Stimulated activated effector memory CD8-positive, alpha-beta T cell treated with anti-CD3 and anti-CD28 coated beads, Interleukin-12 subunit alpha, Interleukin-12 subunit beta, amount 100 ng/mL, for 72 hours (primary cell): ENCODE measurements around the gene ZIC1.

Source experiments
- ATAC-seq: fragments of 150-1000 bp; cut with Tn5 transposase; 2 replicates; pipeline ENCODE4 v1.10.0; 2021
- DNase-seq, 2 donors: peaks; one replicate each; pipeline ENCODE4 v3.0.0; 2021 to 2022; ENCODE audit warnings: low spot score in 2 of 2
- H3K27ac Mint-ChIP-seq: one replicate; pipeline ENCODE4 v1.8.0; 2022; ENCODE audit warnings: mild to moderate bottlenecking, mixed read lengths
- H3K36me3 Mint-ChIP-seq: one replicate; pipeline ENCODE4 v1.8.0; 2022; ENCODE audit warnings: mild to moderate bottlenecking, mixed read lengths
- H3K4me1 Mint-ChIP-seq: one replicate; pipeline ENCODE4 v1.8.0; 2022; ENCODE audit warnings: mixed read lengths
- H3K4me3 Mint-ChIP-seq: one replicate; pipeline ENCODE4 v1.8.0; 2022; ENCODE audit warnings: mild to moderate bottlenecking, mixed read lengths
- H3K9me3 Mint-ChIP-seq: one replicate; pipeline ENCODE4 v1.8.0; 2022; ENCODE audit warnings: mixed read lengths

Gene ZIC1

GRCh38 chr3:147398813-147399534 is 10.2 kb upstream of the ZIC1 start:
- no peaks in the 10 kb centered on the region for H3K9me3 Mint-ChIP-seq
- no peak for ATAC-seq

GRCh38 chr3:147400111-147400510 is 9.1 kb upstream of the ZIC1 start:
- H3K9me3 Mint-ChIP-seq: no peaks in the 10 kb centered on the region
- H3K4me1 Mint-ChIP-seq: no peaks in the 10 kb centered on the region

More at GRCh38 chr3:147398813-147399534, 10.2 kb upstream of the ZIC1 start:
- no peak overlapping the region for H3K4me3 Mint-ChIP-seq
- peaks cover 6% of the 10 kb centered on the region for H3K36me3 Mint-ChIP-seq
- H3K27ac Mint-ChIP-seq: no peak overlapping the region
- no peak for DNase-seq
- H3K4me1 Mint-ChIP-seq: no peaks in the 10 kb centered on the region

GRCh38 chr3:147400999-147401398 is 8.2 kb upstream of the ZIC1 start:
- no peaks in the 10 kb centered on the region for H3K36me3 Mint-ChIP-seq
- ATAC-seq: no peak
- no peaks in the 10 kb centered on the region for H3K9me3 Mint-ChIP-seq

More at GRCh38 chr3:147400111-147400510, 9.1 kb upstream of the ZIC1 start:
- H3K36me3 Mint-ChIP-seq: no peaks in the 10 kb centered on the region
- no peak overlapping the region for H3K4me3 Mint-ChIP-seq
- H3K27ac Mint-ChIP-seq: no peak overlapping the region
- ATAC-seq (no peak), DNase-seq (no peak)

GRCh38 chr3:147401421-147401820 is 7.7 kb upstream of the ZIC1 start:
- no peak overlapping the region for H3K27ac Mint-ChIP-seq
- H3K4me1 Mint-ChIP-seq: no peaks in the 10 kb centered on the region
- ATAC-seq: no peak
- no peaks in the 10 kb centered on the region for H3K9me3 Mint-ChIP-seq
- H3K4me3 Mint-ChIP-seq: no peak overlapping the region
- DNase-seq: no peak
- no peaks in the 10 kb centered on the region for H3K36me3 Mint-ChIP-seq

More at GRCh38 chr3:147400999-147401398, 8.2 kb upstream of the ZIC1 start:
- Mint-ChIP-seq H3K27ac (no peak overlapping the region), H3K4me1 (no peaks in the 10 kb centered on the region), H3K4me3 (no peak overlapping the region)
- no peak for DNase-seq

DNA sequence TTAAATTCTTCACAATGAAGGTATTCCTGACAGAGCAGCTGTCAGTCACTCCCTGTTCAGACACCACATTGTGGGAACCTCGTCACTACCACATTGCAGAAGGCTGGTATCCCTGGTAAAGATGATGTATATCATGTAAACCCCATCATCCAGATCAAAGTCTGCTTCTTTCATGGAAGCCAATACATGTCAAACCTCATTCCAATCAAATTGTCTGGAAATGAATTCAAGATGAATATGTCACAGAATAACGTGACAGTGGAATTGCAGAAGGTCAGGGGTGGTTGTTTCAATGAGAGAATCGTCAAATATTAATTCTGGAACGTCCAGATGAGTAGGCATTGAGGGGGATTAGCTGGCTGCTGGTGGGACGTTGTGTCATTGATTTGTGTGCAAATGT is 7.0 kb upstream of the ZIC1 start:
- Mint-ChIP-seq H3K4me3 (no peak overlapping the region), H3K9me3 (peaks cover 3% of the 10 kb centered on the region), H3K27ac (no peak overlapping the region), H3K36me3 (no peaks in the 10 kb centered on the region), H3K4me1 (no peaks in the 10 kb centered on the region)
- ATAC-seq: no peak
- no peak for DNase-seq

DNA sequence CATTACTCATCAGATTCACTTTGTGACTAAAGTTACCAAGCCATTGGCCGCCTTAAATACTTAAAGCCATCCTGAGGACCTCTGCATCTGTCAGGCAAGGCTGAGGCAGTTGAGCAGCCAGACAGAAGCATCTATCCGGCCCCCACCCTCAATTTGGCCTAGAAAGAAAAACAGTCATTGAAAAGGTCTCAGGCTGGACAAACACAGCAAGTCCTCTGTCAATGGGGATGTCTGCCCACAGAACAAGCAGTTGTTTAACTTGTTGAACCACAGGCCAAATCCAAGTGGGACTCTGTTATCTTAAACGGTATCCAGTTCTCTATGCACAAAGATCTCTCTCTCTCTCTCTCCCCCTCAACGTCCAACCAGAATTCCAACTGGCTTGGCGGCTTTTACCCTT is 5.7 kb upstream of the ZIC1 start:
- Mint-ChIP-seq H3K36me3 (peaks cover 6% of the 10 kb centered on the region), H3K4me3 (no peak overlapping the region), H3K4me1 (peaks cover 7% of the 10 kb centered on the region), H3K27ac (no peak overlapping the region), H3K9me3 (peaks cover 6% of the 10 kb centered on the region)
- DNase-seq (no peak), ATAC-seq (no peak)

DNA sequence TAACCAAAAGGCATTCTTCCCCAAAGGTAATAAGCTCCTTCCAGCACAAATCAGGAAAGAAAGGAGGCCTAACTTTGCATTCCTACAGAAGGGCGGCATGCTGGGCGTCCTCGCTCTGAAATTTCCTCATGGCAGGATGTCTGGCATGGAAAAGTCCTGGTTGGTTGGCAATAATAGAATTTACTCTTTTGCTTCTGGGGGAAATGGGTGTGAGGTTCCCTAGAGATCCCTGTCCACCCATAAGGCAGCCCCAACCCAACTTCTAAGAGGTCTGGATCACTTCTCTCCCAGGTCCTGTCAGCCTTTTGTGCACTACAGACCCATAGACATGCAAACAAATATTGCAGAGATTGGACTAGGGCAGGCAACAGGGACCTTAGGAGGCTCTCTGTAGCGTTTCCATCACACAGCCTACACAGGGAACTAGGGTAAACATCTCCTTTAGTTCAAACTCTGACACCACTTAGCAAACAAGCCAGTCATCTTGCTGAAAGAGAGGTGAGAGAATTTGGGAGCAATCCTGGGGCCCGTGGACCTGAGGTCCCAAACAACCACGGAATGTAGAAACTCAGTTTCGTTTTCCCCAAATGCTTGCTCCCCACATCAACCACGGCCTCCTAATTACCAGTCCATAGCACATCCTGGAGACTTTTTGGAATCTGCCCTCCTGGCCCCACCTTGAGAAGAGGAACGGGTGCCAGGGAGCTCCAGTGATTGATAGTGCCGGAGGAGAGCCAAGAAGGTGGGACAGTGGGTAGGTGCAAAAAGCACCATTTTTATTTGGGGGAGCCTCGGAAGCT is 5.0 kb upstream of the ZIC1 start:
- peaks cover 12% of the 10 kb centered on the region for H3K4me1 Mint-ChIP-seq
- ATAC-seq (no peak), DNase-seq (no peak)
- peaks cover 9% of the 10 kb centered on the region for H3K9me3 Mint-ChIP-seq
- H3K36me3 Mint-ChIP-seq: peaks cover 11% of the 10 kb centered on the region
- no peak overlapping the region for H3K4me3 Mint-ChIP-seq
- H3K27ac Mint-ChIP-seq: no peak overlapping the region

DNA sequence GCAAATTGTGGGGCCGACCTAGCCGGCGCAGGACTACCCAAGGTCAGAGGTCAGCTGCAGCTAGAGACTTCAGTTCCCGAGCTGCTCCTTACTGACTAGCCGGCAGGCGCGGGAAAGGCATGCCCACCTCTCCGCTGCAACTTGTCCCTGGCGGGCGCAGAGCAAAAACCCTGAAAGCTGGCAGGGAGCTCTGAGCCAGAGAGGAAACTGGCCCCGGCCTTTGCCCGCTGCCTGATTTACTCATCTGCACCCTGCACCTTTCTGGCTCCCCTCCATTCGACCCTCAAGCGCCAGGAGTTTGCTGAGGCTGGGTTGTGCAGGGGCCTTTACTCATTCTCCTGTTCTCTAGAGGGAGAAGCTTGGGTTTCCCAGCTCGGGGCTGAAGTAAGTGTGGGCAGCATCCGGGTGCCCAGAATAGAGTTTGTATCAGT is 4.3 kb upstream of the ZIC1 start:
- H3K4me1 Mint-ChIP-seq: peaks cover 12% of the 10 kb centered on the region
- H3K36me3 Mint-ChIP-seq: peaks cover 11% of the 10 kb centered on the region
- no peak for ATAC-seq

DNA sequence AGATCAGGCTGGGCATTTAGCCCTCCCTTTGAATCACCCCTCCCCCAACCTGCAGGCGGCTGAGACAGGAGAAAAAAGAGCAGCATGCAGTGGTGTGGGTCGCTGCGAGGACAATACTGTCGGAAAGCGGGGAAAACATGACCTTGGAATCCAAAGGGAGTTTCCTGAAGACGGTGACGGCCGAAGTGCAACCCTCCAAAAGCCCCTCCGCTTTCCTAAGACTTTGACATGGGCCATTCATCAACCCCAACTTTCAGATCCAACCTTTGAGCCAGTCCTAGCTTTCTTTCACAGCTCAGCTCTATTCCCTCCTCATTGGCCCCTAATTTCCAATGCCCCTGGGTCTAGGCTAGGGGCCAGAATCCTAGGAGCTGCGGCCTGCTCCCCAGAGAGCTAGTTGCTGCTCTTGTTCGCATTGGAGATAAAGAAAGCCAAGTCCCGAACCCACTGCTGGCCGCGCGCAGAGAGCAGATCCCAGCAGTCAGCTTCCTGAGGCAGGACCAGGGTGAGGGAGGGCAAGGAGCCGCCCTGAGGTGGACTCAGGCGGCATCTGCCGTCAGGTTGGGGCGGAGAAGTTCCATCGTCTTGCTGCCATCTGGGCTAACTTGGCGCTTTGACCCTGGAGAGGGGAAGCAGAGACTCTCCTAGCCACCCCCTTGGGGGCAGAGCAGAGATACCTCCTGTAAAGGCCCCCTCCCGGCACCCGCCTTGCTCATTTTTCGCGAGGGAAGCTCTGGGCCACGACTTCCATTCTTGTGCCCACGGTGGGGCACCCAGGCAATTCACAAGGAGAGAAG is 3.7 kb upstream of the ZIC1 start:
- Mint-ChIP-seq H3K9me3 (peaks cover 9% of the 10 kb centered on the region), H3K27ac (no peak overlapping the region), H3K36me3 (peaks cover 11% of the 10 kb centered on the region), H3K4me3 (no peak overlapping the region), H3K4me1 (peaks cover 12% of the 10 kb centered on the region)
- DNase-seq (peak in 1 of 2 donors; percentile 41), ATAC-seq (no peak)

More for the DNA sequence above, 4.3 kb upstream of the ZIC1 start:
- no peak overlapping the region for H3K27ac Mint-ChIP-seq
- DNase-seq: no peak
- H3K9me3 Mint-ChIP-seq: peaks cover 9% of the 10 kb centered on the region
- H3K4me3 Mint-ChIP-seq: no peak overlapping the region

DNA sequence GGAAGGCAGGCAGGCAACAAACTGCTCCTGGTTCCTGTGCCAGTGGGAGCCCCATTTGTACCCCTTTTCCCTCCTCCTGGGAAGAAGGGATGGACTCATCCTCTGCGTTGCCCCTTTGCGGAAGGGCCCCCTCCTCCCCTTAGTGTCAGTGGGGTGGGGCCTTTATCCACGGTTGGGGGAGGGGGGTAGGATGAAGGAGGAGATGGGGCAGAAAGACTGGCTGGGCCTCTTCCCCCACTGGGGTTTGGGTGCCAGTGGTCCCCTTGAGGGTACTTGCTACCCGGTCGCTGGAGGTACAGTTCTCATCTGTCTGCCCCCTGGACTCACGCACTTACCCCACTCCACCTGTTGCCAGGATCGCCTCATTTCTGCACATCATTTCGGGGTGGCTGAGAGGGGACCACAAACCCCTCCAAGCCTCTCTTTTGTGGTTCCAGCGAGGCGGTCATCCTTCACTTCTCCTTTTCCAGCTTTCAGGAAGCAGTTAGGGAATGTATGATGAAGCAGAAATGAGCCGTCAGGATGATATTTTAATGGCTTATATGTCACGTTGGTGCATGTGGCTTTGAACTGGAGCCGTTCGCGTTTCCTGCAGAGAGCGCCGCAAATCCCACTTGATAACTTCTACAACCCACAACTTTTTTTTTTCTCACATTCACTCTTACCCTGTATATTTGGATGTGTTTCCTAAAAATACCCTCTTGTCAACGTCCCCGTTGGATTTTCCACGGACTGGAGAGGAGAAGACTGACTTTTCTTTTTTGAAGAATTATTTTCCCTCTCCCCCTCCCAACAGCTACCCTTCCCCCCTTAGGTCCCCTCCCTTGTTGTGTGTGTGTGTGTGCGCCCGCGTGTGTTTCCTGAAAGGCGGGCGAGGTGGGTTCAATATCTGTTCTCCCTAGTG is 2.9 kb upstream of the ZIC1 start, which contains the start of gene ZIC4:
Gene ZIC4, minus strand, starts transcription at position 516 of the 904 bp plus-strand sequence. CDS start 3,746 bp downstream, outside the sequence.
- ATAC-seq (no peak), DNase-seq (peak in 1 of 2 donors; percentile 38)
- H3K9me3 Mint-ChIP-seq: peaks cover 13% of the 10 kb centered on the region
- peaks cover 17% of the 10 kb centered on the region for H3K36me3 Mint-ChIP-seq
- no peak within 1 kb of the TSS for H3K4me3 Mint-ChIP-seq
- H3K4me1 Mint-ChIP-seq: peaks cover 19% of the 10 kb centered on the region
- no peak within 1 kb of the TSS for H3K27ac Mint-ChIP-seq

- H3K4me3 Mint-ChIP-seq: no peak overlapping the region
Measured at GRCh38 chr3:147407114-147407497, 2.1 kb upstream of the ZIC1 start.

GRCh38 chr3:147407498-147408187 is 1.5 kb upstream of the ZIC1 start:
- peaks cover 23% of the 10 kb centered on the region for H3K36me3 Mint-ChIP-seq
- ATAC-seq (no peak), DNase-seq (peak in 1 of 2 donors; percentile 15)
- peaks cover 29% of the 10 kb centered on the region for H3K4me1 Mint-ChIP-seq
- peaks cover 14% of the 10 kb centered on the region for H3K9me3 Mint-ChIP-seq
- no peak overlapping the region for H3K4me3 Mint-ChIP-seq
- H3K27ac Mint-ChIP-seq: no peak overlapping the region

More at GRCh38 chr3:147407114-147407497, 2.1 kb upstream of the ZIC1 start:
- H3K36me3 Mint-ChIP-seq: peaks cover 23% of the 10 kb centered on the region
- peaks cover 14% of the 10 kb centered on the region for H3K9me3 Mint-ChIP-seq
- no peak for DNase-seq
- no peak for ATAC-seq
- no peak overlapping the region for H3K27ac Mint-ChIP-seq
- peaks cover 25% of the 10 kb centered on the region for H3K4me1 Mint-ChIP-seq

- no peak for ATAC-seq
- Mint-ChIP-seq H3K27ac (peak overlapping the region; percentile 71), H3K9me3 (peaks cover 14% of the 10 kb centered on the region), H3K4me1 (peaks cover 36% of the 10 kb centered on the region), H3K36me3 (peaks cover 27% of the 10 kb centered on the region), H3K4me3 (peak overlapping the region; percentile 34)
- DNase-seq: peak in 1 of 2 donors; percentile 32
Measured at GRCh38 chr3:147408188-147409100, 721 bp upstream of the ZIC1 start.
